ENCODE measurements around the gene AGMAT.

DNA sequence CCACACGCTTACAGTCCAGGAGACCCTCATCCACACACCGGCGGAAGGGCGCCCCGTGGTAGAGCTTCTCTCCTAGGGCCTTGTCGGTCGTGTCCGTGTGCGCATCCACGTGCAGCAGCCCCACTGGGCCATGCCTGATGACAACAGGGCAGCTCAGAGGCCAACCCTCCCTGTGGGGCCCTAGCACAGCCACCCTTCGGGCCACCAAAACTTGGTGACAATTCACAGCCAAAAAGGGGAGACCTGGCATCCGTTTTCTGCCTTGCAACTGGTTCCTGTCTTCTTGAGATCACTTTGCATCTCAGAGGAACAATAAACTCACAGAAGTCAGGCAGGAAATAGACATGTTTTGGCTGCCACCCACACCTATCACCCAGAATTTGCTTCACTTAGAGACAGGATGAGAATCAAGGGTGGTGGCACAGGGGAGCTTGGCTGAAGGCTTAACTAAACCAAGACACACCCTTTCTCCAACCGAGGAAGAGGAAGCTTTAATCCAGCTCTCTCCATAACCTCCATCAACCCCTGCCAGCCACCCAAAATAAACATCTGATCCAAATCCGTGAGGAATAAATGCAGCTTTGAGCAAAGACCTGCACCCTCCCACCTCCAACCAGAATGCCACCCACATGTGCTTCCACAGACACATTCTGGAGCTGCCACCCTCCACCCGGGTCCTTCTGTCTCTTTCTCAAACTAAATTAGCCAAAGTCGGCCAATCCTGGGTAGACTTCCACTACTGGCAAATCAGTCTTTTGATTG, 5.7 kb downstream of the AGMAT start:
- TF ChIP-seq CTCF (conservative IDR thresholded peaks at IDR 0.05; ENCODE audit: low read depth, low read length) (no peak), MAFK (IDR thresholded peaks at IDR 0.05; ENCODE audit: low read depth, low read length) (no peak), POLR2A (IDR thresholded peaks at IDR 0.05; ENCODE audit: low read depth, low read length) (no peak), FOS (IDR thresholded peaks at IDR 0.05; ENCODE audit: low read depth, low read length) (no peak), CEBPB (IDR thresholded peaks at IDR 0.05; ENCODE audit: low read depth, low read length) (no peak), USF2 (IDR thresholded peaks at IDR 0.05; ENCODE audit: low read depth, low read length) (no peak), SMC3 (IDR thresholded peaks at IDR 0.05; ENCODE audit: low read depth, low read length) (no peak), ELK1 (IDR thresholded peaks at IDR 0.05; ENCODE audit: borderline replicate concordance, low read depth, low read length) (no peak), BHLHE40 (IDR thresholded peaks at IDR 0.05; ENCODE audit: low read depth, low read length) (no peak), RAD21 (IDR thresholded peaks at IDR 0.05; ENCODE audit: low read length) (no peak), MXI1 (IDR thresholded peaks at IDR 0.05; ENCODE audit: borderline replicate concordance, low read depth, low read length) (no peak)

Data from IMR-90 (cell line).